ENCODE data around the gene CRK. TPM values are rescaled to one million over a fixed set of nuclear protein-coding genes. Genes with fewer than 3 reads are reported as not detected.

Gene CRK
- total and polyA plus RNA-seq, 8 donors = 51.0 to 84.0 (median 58.2) TPM

DNA sequence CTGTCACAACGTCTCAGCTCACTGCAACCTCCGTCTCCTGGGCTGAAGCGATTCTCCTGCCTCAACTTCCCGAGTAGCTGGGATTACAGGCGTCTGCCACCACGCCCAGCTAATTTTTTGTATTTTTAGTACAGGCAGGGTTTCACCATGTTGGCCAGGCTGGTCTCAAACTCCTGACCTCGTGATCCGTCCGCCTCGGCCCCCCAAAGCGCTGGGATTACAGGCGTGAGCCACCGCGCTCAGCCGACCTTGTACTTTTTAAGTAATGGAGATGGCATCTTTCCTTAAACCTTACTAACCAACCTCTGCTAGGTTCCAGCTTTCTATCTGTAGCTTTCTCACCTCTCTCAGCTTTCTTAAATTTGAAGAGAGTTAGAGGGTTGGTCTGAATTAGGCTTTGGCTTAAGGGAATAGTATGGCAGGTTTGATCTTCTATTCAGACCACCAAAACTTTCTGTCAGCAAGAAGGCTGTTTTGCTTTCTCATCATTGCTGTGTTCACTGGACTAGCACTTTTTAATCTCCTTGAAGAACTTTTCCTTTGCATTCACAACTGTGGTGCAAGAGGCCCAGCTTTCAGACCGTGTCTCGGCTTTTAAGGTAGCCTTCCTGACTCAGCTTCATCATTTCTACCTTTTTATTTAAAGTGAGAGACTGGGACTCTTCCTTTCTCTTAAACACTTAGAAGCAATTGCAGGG lies 84.0 kb downstream of the CRK start:
- TF ChIP-seq, protein P1, sequence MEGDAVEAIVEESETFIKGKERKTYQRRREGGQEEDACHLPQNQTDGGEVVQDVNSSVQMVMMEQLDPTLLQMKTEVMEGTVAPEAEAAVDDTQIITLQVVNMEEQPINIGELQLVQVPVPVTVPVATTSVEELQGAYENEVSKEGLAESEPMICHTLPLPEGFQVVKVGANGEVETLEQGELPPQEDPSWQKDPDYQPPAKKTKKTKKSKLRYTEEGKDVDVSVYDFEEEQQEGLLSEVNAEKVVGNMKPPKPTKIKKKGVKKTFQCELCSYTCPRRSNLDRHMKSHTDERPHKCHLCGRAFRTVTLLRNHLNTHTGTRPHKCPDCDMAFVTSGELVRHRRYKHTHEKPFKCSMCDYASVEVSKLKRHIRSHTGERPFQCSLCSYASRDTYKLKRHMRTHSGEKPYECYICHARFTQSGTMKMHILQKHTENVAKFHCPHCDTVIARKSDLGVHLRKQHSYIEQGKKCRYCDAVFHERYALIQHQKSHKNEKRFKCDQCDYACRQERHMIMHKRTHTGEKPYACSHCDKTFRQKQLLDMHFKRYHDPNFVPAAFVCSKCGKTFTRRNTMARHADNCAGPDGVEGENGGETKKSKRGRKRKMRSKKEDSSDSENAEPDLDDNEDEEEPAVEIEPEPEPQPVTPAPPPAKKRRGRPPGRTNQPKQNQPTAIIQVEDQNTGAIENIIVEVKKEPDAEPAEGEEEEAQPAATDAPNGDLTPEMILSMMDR (IDR thresholded peaks at IDR 0.05) = no peak
- Histone ChIP-seq H3K9me3 (no peaks in the 10 kb centered on the region), H3K36me3 (peaks cover 0 to 13% of the 10 kb centered on the region in 2 donors), H3K4me1 (peaks cover 32 to 79% of the 10 kb centered on the region in 2 donors), H3K4me3 (no peak overlapping the region), H3K27ac (no peak overlapping the region), H3K27me3 (no peaks in the 10 kb centered on the region)
- intact Hi-C loops (cut with DNase I) = no loop called here
- ATAC-seq (no peak), DNase-seq (no peak)

Other genes starting within 250 kb of the CRK start
- not detected for gene BHLHA9, start 185.8 kb downstream of the CRK start, total RNA-seq
- gene BHLHA9, start 185.8 kb downstream of the CRK start, polyA plus RNA-seq (ENCODE audit: insufficient read length in 6 of 6) = not detected
- gene TRARG1, start 176.6 kb downstream of the CRK start, total RNA-seq = not detected
- not detected for gene TRARG1, start 176.6 kb downstream of the CRK start, polyA plus RNA-seq (ENCODE audit: insufficient read length in 6 of 6)
- gene YWHAE, start 56.0 kb downstream of the CRK start, total RNA-seq = 100 to 1,000 TPM; 437 to 455 TPM
- gene YWHAE, start 56.0 kb downstream of the CRK start, polyA plus RNA-seq (ENCODE audit: insufficient read length in 6 of 6) = 100 to 1,000 TPM; 685 to 933 (median 837) TPM
- 100 to 1,000 TPM; 242 to 282 TPM for gene MYO1C, start 36.5 kb upstream of the CRK start, total RNA-seq
- 10 to 100 TPM; 65.5 to 96.7 (median 76.3) TPM for gene MYO1C, start 36.5 kb upstream of the CRK start, polyA plus RNA-seq (ENCODE audit: insufficient read length in 6 of 6)
- 10 to 100 TPM; 41.9 to 51.1 TPM for gene INPP5K, start 60.4 kb upstream of the CRK start, total RNA-seq
- gene INPP5K, start 60.4 kb upstream of the CRK start, polyA plus RNA-seq (ENCODE audit: insufficient read length in 6 of 6) = 10 to 100 TPM; 23.6 to 34.1 (median 26.5) TPM
- 10 to 100 TPM; 64.1 to 96.8 TPM for gene PITPNA, start 106.6 kb upstream of the CRK start, total RNA-seq
- 10 to 100 TPM; 58.4 to 77.7 (median 61.9) TPM for gene PITPNA, start 106.6 kb upstream of the CRK start, polyA plus RNA-seq (ENCODE audit: insufficient read length in 6 of 6)
- 10 to 100 TPM; 53.1 to 87.9 TPM for gene SLC43A2, start 172.6 kb upstream of the CRK start, total RNA-seq
- gene SLC43A2, start 172.6 kb upstream of the CRK start, polyA plus RNA-seq (ENCODE audit: insufficient read length in 6 of 6) = 10 to 100 TPM; 25.6 to 30.0 (median 26.5) TPM
- gene SCARF1, start 189.5 kb upstream of the CRK start, total RNA-seq = 10 to 100 TPM; 24.8 to 33.0 TPM
- 10 to 100 TPM; 17.6 to 23.9 (median 19.8) TPM for gene SCARF1, start 189.5 kb upstream of the CRK start, polyA plus RNA-seq (ENCODE audit: insufficient read length in 6 of 6)
- gene RILP, start 193.6 kb upstream of the CRK start, total RNA-seq = 10 to 100 TPM; 21.2 to 34.7 TPM
- 10 to 100 TPM in 1 of 6 donors, 1 to 10 TPM in 5; 6.3 to 10.1 (median 7.0) TPM for gene RILP, start 193.6 kb upstream of the CRK start, polyA plus RNA-seq (ENCODE audit: insufficient read length in 6 of 6)
- 100 to 1,000 TPM; 230 to 268 TPM for gene PRPF8, start 228.6 kb upstream of the CRK start, total RNA-seq
- gene PRPF8, start 228.6 kb upstream of the CRK start, polyA plus RNA-seq (ENCODE audit: insufficient read length in 6 of 6) = 100 to 1,000 TPM; 298 to 364 (median 344) TPM